Thymus (tissue), 11 donors: Measurements from ENCODE around the gene NLRC5. TPM values are rescaled to one million over a fixed set of nuclear protein-coding genes. Genes with fewer than 3 reads are reported as not detected.
"Not testable (repeated sequence)": the region's sequence is repeated elsewhere in the genome, so short reads cannot be mapped to it uniquely, and the experiment has no call there.

Experiments used
- DNase-seq, 9 donors: peaks; one replicate each; pipeline ENCODE4 v3.0.0-alpha.2; 2013; ENCODE audit warnings: low spot score in 9 of 9, low read depth in 6 of 9, missing footprints in 1 of 9
- H3K27ac ChIP-seq, 2 donors: one replicate each; pipeline ENCODE4 v1.5.1; 2013; ENCODE audit warnings: control low read depth in 1 of 2, low read depth in 1 of 2, low read length in 1 of 2, mild to moderate bottlenecking in 1 of 2, moderate library complexity in 1 of 2
- H3K27me3 ChIP-seq, 2 donors: one replicate each; pipeline ENCODE4 v1.5.1; 2013; ENCODE audit warnings: low read length in 1 of 2; ENCODE audit not compliant: control insufficient read depth in 2 of 2, insufficient read depth in 1 of 2
- H3K36me3 ChIP-seq, 2 donors: one replicate each; pipeline ENCODE4 v1.5.1; 2013; ENCODE audit warnings: low read length in 1 of 2, mild to moderate bottlenecking in 1 of 2, moderate library complexity in 1 of 2; ENCODE audit not compliant: control insufficient read depth in 2 of 2, insufficient read depth in 2 of 2
- H3K4me1 ChIP-seq, 2 donors: one replicate each; pipeline ENCODE4 v1.5.1; 2013; ENCODE audit warnings: low read length in 2 of 2; ENCODE audit not compliant: control insufficient read depth in 2 of 2, insufficient read depth in 2 of 2
- H3K4me3 ChIP-seq, 2 donors: one replicate each; pipeline ENCODE4 v1.5.1; 2013; ENCODE audit warnings: low read length in 2 of 2, control low read depth in 1 of 2, mild to moderate bottlenecking in 1 of 2
- H3K9me3 ChIP-seq, 2 donors: one replicate each; pipeline ENCODE4 v1.5.1; 2013; ENCODE audit warnings: low read length in 1 of 2, mild to moderate bottlenecking in 1 of 2; ENCODE audit not compliant: control insufficient read depth in 2 of 2, insufficient read depth in 1 of 2
- WGBS: extraction: QIAGEN DNeasy Blood & Tissue Kit; methylation state at CpG from one replicate; pipeline ENCODE4 v1.1.7; 2013; 5-methylcytosine and 5-hydroxymethylcytosine counted together
- polyA plus RNA-seq: library from polyadenylated mRNA; stranded (reverse); fragments of 200-250 nt; gene quantifications from one replicate; pipeline ENCODE4 v1.2.3, GENCODE V29; 2013
- total RNA-seq: library from RNA; stranded (reverse); fragments of 120-200 nt; gene quantifications from one replicate; pipeline ENCODE4 v1.2.4, GENCODE V29; 2013
- donor health status: healthy.

NLRC5 gene
- total and polyA plus RNA-seq, 2 donors, result 23.3 to 63.9 TPM

DNA sequence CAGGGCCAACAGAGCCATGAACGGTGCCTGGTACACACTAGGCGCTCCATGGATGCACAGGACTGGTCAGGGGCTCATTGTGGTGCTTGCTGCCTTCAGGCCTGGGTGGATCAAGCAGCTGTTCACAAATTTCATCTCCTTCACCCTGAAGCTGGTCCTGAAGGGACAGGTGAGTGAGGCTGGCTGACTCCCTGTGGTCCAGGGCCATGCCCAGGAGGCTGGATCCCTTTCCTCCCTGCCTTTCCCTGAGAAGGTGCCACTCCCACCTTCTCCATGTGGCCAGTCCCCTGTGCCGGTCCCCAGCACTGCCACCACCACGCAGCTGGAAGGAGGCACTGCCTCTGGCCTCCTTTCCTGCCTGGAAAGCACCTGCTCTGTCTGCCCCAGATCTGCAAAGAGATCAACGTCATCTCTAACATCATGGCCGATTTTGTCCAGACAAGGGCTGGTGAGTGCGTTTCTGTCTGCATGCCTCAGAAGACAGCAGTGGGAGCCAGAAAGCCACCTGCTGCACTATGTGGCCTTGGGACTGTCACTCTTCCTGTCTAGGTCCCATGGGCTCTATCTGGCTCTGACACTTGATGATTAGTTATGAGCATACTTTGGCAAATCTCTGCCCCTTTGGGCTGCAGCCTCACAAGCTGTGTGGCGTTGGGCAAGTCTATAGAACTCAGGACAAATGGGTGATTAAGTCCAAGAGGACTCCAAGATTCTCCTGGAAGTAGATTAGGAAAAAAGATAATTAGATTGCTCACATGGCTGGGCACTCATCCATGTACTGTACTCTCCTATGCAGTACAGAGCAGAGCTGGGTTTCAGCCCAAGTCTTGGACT, 18.2 kb upstream of the NLRC5 start:
- H3K36me3 ChIP-seq, result no peaks in the 10 kb centered on the region
- no peak for DNase-seq
- no peak overlapping the region for H3K27ac ChIP-seq
- 93% methylated on average over 8 of the region's 8 CpGs for WGBS
- H3K4me3 ChIP-seq, result no peak overlapping the region
- H3K4me1 ChIP-seq, result peaks cover 0 to 16% of the 10 kb centered on the region in 2 donors
- no peaks in the 10 kb centered on the region for H3K27me3 ChIP-seq
- no peaks in the 10 kb centered on the region for H3K9me3 ChIP-seq

DNA sequence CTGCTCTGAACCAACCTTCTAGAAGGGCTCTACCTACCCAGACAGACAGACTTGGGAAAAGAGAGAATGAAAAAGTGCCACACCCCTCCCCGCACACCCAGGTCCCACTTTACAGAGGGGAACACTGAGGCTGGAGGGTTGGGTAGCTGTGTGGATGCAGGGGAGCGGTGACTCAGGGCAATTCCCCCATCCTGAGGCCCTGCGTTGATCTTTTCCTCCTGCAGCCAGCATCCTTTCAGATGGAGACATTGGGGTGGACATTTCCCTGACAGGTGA, 17.7 kb upstream of the NLRC5 start:
- H3K9me3 ChIP-seq, result no peaks in the 10 kb centered on the region
- no peak overlapping the region for H3K4me3 ChIP-seq
- DNase-seq, result no peak
- WGBS, result 93% methylated on average over 3 of the region's 3 CpGs
- H3K27me3 ChIP-seq, result no peaks in the 10 kb centered on the region
- H3K27ac ChIP-seq, result no peak overlapping the region
- peaks cover 0 to 14% of the 10 kb centered on the region in 2 donors for H3K4me1 ChIP-seq
- no peaks in the 10 kb centered on the region for H3K36me3 ChIP-seq

DNA sequence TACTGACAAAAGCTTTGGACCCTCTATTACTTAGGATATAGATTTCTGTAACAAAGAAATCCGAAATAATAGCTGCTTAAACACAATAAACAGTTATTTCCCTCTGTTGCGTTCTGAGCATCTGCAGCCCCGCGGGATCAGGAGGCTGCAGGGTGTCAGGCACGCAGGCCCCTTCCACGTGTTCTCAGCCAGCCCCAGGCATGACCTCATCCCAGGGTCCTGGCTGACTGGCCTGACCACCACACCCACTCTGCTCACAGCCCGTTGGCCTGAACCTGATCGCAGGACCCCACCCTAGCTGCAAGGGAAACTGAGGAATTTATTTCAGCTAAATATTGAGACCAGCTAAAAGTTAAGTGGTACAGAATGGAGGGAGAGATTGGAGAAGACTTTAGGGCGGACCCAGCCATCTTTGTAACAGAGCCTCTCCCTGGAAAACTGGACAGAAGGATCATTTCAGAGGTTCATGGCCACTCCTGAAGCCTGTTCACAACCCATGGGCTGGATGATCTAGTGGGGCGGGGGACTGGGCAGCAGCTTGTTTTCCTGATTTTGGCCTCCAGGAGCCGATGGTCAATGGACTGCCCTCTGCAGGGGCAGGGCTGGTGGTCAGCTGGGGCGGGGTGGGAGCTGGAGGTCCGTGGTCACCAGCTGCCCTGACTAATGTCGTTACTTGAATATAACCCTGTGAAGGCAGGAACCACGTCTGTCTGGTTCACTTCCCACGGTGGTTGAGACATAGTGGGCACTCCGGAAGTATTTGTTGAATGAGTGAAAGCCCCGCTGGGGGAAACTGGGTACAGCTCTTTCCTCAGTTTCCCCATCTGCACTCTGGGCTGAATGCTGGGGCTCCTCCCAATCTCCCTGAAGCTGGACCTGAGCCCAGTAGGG, 16.7 kb upstream of the NLRC5 start:
- Histone ChIP-seq H3K27ac (no peak overlapping the region), H3K36me3 (no peaks in the 10 kb centered on the region), H3K4me3 (no peak overlapping the region), H3K27me3 (no peaks in the 10 kb centered on the region), H3K4me1 (peaks cover 0 to 14% of the 10 kb centered on the region in 2 donors), H3K9me3 (no peaks in the 10 kb centered on the region)
- no peak for DNase-seq
- 86% methylated on average over 18 of the region's 18 CpGs for WGBS

DNA sequence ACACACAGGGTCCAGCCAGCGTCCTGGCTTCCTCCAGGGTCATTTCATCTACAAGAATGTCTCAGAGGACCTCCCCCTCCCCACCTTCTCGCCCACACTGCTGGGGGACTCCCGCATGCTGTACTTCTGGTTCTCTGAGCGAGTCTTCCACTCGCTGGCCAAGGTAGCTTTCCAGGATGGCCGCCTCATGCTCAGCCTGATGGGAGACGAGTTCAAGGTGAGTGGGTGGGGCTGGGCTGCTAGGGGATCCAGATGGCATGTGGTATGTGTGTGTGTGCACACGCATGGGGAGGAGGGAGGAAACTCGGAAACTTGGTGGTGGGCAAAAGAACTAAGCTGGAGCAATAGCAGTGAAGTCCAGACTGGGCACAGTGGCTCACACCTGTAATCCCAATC, 16.1 kb upstream of the NLRC5 start:
- Histone ChIP-seq H3K4me1 (peaks cover 0 to 14% of the 10 kb centered on the region in 2 donors), H3K27me3 (no peaks in the 10 kb centered on the region), H3K4me3 (no peak overlapping the region), H3K27ac (no peak overlapping the region), H3K9me3 (no peaks in the 10 kb centered on the region), H3K36me3 (no peaks in the 10 kb centered on the region)
- no peak for DNase-seq
- 92% methylated on average over 9 of the region's 9 CpGs for WGBS

DNA sequence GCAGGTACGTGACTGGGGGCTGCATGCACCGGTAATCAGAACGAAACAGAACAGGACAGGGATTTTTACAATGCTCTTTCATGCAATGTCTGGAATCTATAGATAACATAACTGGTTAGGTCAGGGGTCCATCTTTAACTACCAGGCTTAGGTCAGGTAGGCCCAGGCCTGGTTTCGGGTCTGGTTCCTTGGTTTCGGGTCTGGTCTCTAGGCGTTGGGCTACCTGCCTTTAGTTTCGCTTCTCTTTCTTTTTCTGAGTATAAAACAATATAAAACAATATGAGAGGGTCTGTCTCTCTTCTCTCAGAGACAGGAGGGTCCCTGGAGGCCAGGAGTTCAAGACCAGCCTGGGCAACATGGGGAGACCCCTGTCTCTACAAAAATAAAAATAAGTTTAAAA, 15.5 kb upstream of the NLRC5 start:
- not testable (repeated sequence) for DNase-seq, H3K27ac ChIP-seq, H3K9me3 ChIP-seq, H3K36me3 ChIP-seq, H3K27me3 ChIP-seq, H3K4me3 ChIP-seq
- WGBS, result 82% methylated on average over 7 of the region's 7 CpGs
- peaks cover 0 to 14% of the 10 kb centered on the region in 2 donors for H3K4me1 ChIP-seq

DNA sequence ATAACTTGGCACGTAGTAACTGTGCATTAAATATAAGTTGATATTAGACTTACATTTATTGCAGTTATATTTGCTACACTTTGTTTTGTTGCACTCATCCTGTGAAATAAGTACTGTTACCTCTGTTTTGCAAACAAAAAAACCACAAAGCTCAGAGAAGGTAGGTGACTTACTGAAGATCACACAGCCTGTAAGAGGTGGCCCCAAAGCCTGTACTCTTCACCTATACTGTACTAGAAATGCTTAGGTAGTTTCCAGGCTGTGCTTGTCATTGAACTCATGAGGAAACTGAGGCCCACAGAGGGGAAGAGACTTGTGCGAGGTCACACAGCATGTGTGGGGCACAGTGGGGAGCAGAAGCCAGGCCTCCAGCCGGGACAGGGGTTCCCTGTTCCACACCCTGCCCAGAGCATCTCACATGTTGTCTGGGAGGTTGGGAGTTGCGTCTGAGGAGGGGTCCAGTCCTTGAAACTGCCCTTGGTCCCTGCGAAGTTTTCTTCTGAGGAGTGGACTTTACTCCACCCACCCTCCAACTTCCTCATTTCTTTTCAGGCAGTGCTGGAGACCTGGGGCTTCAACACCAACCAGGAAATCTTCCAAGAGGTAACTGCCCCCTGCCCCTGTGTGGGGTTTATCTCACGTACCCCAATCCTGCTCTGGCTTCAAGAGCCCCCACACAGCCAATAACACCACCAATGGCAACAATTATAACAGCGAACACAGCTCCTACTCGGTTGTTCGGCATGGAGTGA, 14.6 kb upstream of the NLRC5 start:
- Histone ChIP-seq H3K27me3 (no peaks in the 10 kb centered on the region), H3K4me3 (no peak overlapping the region), H3K9me3 (no peaks in the 10 kb centered on the region), H3K36me3 (no peaks in the 10 kb centered on the region), H3K4me1 (peaks cover 0 to 14% of the 10 kb centered on the region in 2 donors), H3K27ac (peak overlapping the region in 1 of 2 donors; percentile 32)
- WGBS, result 78% methylated on average over 9 of the region's 9 CpGs
- DNase-seq, result peak in 1 of 9 donors; percentile 25

DNA sequence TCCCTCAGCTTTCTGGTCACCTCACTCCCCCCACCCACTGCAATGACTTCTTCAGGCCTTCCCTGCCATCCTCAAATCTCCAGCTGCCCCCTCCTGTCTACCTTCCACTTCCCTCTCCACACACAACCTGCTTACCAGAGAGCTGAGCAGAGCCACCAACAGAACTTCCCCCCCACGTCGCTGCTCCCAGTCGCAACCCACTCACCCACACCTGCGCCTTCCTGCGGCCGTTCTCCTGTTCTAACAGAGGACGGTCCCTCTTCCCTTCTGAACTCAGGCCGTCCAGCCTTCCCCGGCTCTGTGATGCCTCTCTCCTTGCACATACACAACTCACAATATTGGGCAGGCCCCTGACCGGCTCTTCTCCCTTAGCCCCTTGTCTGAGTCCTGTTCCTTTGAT, 13.6 kb upstream of the NLRC5 start:
- H3K4me3 ChIP-seq, result no peak overlapping the region
- no peaks in the 10 kb centered on the region for H3K9me3 ChIP-seq
- H3K27me3 ChIP-seq, result no peaks in the 10 kb centered on the region
- WGBS, result 84% methylated on average over 10 of the region's 10 CpGs
- peaks cover 0 to 14% of the 10 kb centered on the region in 2 donors for H3K4me1 ChIP-seq
- no peaks in the 10 kb centered on the region for H3K36me3 ChIP-seq
- H3K27ac ChIP-seq, result no peak overlapping the region
- DNase-seq, result no peak

DNA sequence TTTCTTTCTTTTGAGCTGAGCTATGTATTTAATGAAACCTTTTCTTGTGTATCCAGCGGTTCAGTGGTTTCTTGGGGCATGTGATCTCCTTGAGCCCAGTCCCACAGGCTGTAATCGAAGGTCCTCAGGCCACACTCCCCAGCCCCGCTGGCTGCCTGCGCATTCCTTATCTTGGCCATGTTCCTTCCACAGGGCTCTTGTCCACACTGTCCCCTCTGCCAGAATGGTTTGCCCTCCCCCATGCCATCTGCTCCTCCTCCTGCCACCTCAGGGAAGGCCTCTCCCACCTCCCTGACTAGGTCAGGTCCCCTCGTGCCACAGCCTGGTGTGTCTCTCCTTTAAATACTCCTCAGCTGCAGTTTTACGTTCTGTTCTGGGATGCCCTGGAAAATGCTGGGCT, 12.1 kb upstream of the NLRC5 start:
- no peak overlapping the region for H3K27ac ChIP-seq
- no peak overlapping the region for H3K4me3 ChIP-seq
- 80% methylated on average over 6 of the region's 6 CpGs for WGBS
- DNase-seq, result no peak
- peaks cover 0 to 14% of the 10 kb centered on the region in 2 donors for H3K4me1 ChIP-seq
- H3K27me3 ChIP-seq, result no peaks in the 10 kb centered on the region
- no peaks in the 10 kb centered on the region for H3K9me3 ChIP-seq
- no peaks in the 10 kb centered on the region for H3K36me3 ChIP-seq
